H1 (cell line): Measurements from ENCODE around the gene SNX3. TPM values are rescaled to one million over a fixed set of nuclear protein-coding genes. Genes with fewer than 3 reads are reported as not detected.

ENCODE experiments used
- CTCF ChIA-PET: fragments of 300-600 bp; sonication (Branson Sonifier 250); formaldehyde crosslinking; loops from one replicate; lab custom pipeline; 2021; ENCODE audit not compliant: partially characterized antibody; lab: Charles Lee
- POLR2A ChIA-PET: fragments of 300-600 bp; sonication (Branson Sonifier 250); formaldehyde crosslinking; loops from one replicate; lab custom pipeline; 2021; ENCODE audit warnings: inconsistent platforms; ENCODE audit not compliant: partially characterized antibody; lab: Charles Lee
- DNase-seq, 2 experiments: peaks; one replicate each; pipeline versions ENCODE4 v3.0.0 to v3.0.0-alpha.2; 2010 to 2022; ENCODE audit warnings: low spot score in 2 of 2, low read depth in 1 of 2, mixed read lengths in 1 of 2
- FAIRE-seq: peaks from 2 replicates; lab custom pipeline; 2011; peaks lifted over from hg19 to GRCh38; lab: Jason Lieb, UNC
- H2AFZ ChIP-seq: 2 replicates; pipeline ENCODE4 v1.8.1; 2012; ENCODE audit warnings: low read length, inconsistent platforms
- H2AK5ac ChIP-seq: 2 replicates; pipeline ENCODE4 v1.6.1; 2013; ENCODE audit warnings: low read depth, low read length
- H2BK120ac ChIP-seq: replicated peaks from 2 replicates; pipeline ENCODE3; 2013; ENCODE audit warnings: low read depth, low read length, inconsistent platforms
- H2BK12ac ChIP-seq: 2 replicates; pipeline ENCODE4 v1.6.1; 2013; ENCODE audit warnings: low read depth, low read length
- H2BK15ac ChIP-seq: 2 replicates; pipeline ENCODE4 v1.6.1; 2013; ENCODE audit warnings: low read length
- H2BK20ac ChIP-seq: 2 replicates; pipeline ENCODE4 v1.6.1; 2013; ENCODE audit warnings: low read length
- H2BK5ac ChIP-seq: 2 replicates; pipeline ENCODE4 v1.6.1; 2013; ENCODE audit warnings: low read depth, low read length
- H3K14ac ChIP-seq: 2 replicates; pipeline ENCODE4 v1.6.1; 2013; ENCODE audit warnings: inconsistent platforms; ENCODE audit not compliant: insufficient read length
- H3K18ac ChIP-seq: 2 replicates; pipeline ENCODE4 v1.6.1; 2013; ENCODE audit warnings: low read length; ENCODE audit errors: extremely low read depth
- H3K23ac ChIP-seq: 2 replicates; pipeline ENCODE4 v1.6.1; 2013; ENCODE audit warnings: inconsistent platforms; ENCODE audit not compliant: insufficient read length
- H3K23me2 ChIP-seq: 2 replicates; pipeline ENCODE4 v1.6.1; 2013; ENCODE audit warnings: low read depth, low read length
- H3K27ac ChIP-seq: 2 replicates; pipeline ENCODE4 v1.6.1; 2011; ENCODE audit warnings: low read depth, low read length, inconsistent platforms
- H3K27me3 ChIP-seq, 4 experiments: replicated peaks in 1 of 4; 1 replicate in 1 of 4; 2 replicates in 3 of 4; pipeline versions ENCODE4 v1.6.1 to v1.8.1; 2011 to 2013; ENCODE audit warnings: low read length in 3 of 4, mild to moderate bottlenecking in 3 of 4, inconsistent platforms in 2 of 4, mixed read lengths in 2 of 4, moderate library complexity in 1 of 4; ENCODE audit not compliant: control insufficient read depth in 3 of 4, insufficient read depth in 3 of 4; ENCODE audit errors: extremely low read depth in 1 of 4
- H3K36me3 ChIP-seq, 4 experiments: 2 replicates each; pipeline versions ENCODE4 v1.6.1 to v1.8.1; 2011 to 2013; ENCODE audit warnings: mild to moderate bottlenecking in 4 of 4, low read length in 3 of 4, moderate library complexity in 2 of 4, control low read depth in 1 of 4, inconsistent platforms in 1 of 4; ENCODE audit not compliant: insufficient read depth in 4 of 4, control insufficient read depth in 2 of 4
- H3K4ac ChIP-seq: replicated peaks from 2 replicates; pipeline ENCODE3; 2013; ENCODE audit warnings: low read length, low read depth, mixed read lengths, inconsistent platforms; ENCODE audit not compliant: insufficient read length
- H3K4me1 ChIP-seq, 4 experiments: replicated peaks in 1 of 4; 1 replicate in 1 of 4; 2 replicates in 3 of 4; pipeline versions ENCODE4 v1.6.1 to v1.8.1; 2011 to 2013; ENCODE audit warnings: low read length in 3 of 4, inconsistent platforms in 2 of 4, mixed read lengths in 1 of 4; ENCODE audit not compliant: insufficient read depth in 4 of 4, control insufficient read depth in 3 of 4
- H3K4me2 ChIP-seq, 2 experiments: 2 replicates each; pipeline versions ENCODE4 v1.6.1 to v1.8.1; 2011 to 2013; ENCODE audit warnings: low read depth in 2 of 2, low read length in 2 of 2, control low read depth in 1 of 2, inconsistent platforms in 1 of 2, mild to moderate bottlenecking in 1 of 2; ENCODE audit not compliant: insufficient read depth in 1 of 2
- H3K4me3 ChIP-seq, 4 experiments: fragments of 200-600, 300-600 bp in 1 of 4; sonication (generic), shearing (Covaris generic), sonication (Bioruptor Twin) in 1 of 4; 2 replicates each; pipeline versions ENCODE4 v1.5.1 to v1.8.1; 2011 to 2016; ENCODE audit warnings: low read length in 4 of 4, low read depth in 3 of 4, control low read depth in 2 of 4, inconsistent platforms in 2 of 4, mild to moderate bottlenecking in 2 of 4, mixed read lengths in 1 of 4, moderate library complexity in 1 of 4; ENCODE audit not compliant: insufficient read depth in 2 of 4; ENCODE audit errors: extremely low read depth in 1 of 4
- H3K56ac ChIP-seq: replicated peaks from 2 replicates; pipeline ENCODE3; 2013; ENCODE audit warnings: low read depth, mild to moderate bottlenecking, mixed read lengths, low read length, inconsistent platforms; ENCODE audit not compliant: insufficient read length
- H3K79me1 ChIP-seq: 2 replicates; pipeline ENCODE4 v1.6.1; 2013; ENCODE audit warnings: low read depth, low read length, control low read depth
- H3K79me2 ChIP-seq, 2 experiments: 2 replicates each; pipeline versions ENCODE4 v1.6.1 to v1.8.1; 2012 to 2013; ENCODE audit warnings: low read length in 2 of 2, mild to moderate bottlenecking in 2 of 2, inconsistent platforms in 1 of 2; ENCODE audit not compliant: insufficient read depth in 2 of 2, control insufficient read depth in 1 of 2
- H3K9ac ChIP-seq, 4 experiments: replicated peaks in 1 of 4; 1 replicate in 1 of 4; 2 replicates in 3 of 4; pipeline versions ENCODE4 v1.6.1 to v1.8.1; 2011 to 2013; ENCODE audit warnings: low read depth in 3 of 4, low read length in 3 of 4, control low read depth in 2 of 4, mild to moderate bottlenecking in 2 of 4, moderate library complexity in 2 of 4, inconsistent platforms in 1 of 4; ENCODE audit errors: extremely low read depth in 1 of 4
- H3K9me3 ChIP-seq, 2 experiments: 2 replicates each; pipeline versions ENCODE4 v1.6.1 to v1.8.1; 2012 to 2013; ENCODE audit warnings: mild to moderate bottlenecking in 2 of 2, moderate library complexity in 2 of 2, control low read depth in 1 of 2, inconsistent platforms in 1 of 2, low read depth in 1 of 2, low read length in 1 of 2, mixed read lengths in 1 of 2; ENCODE audit not compliant: insufficient read depth in 2 of 2
- H4K20me1 ChIP-seq, 2 experiments: replicated peaks in 1 of 2; 2 replicates each; pipeline versions ENCODE3 to v1.8.1; 2011 to 2013; ENCODE audit warnings: inconsistent platforms in 2 of 2, low read length in 2 of 2, mild to moderate bottlenecking in 1 of 2; ENCODE audit not compliant: insufficient read depth in 2 of 2, control insufficient read depth in 1 of 2
- H4K5ac ChIP-seq: 2 replicates; pipeline ENCODE4 v1.6.1; 2013; ENCODE audit warnings: low read length, low read depth, mixed read lengths, inconsistent platforms; ENCODE audit not compliant: insufficient read length
- H4K8ac ChIP-seq: 2 replicates; pipeline ENCODE4 v1.8.0; 2013; ENCODE audit warnings: mild to moderate bottlenecking, moderate library complexity, low read length, inconsistent platforms; ENCODE audit not compliant: insufficient read depth; ENCODE audit errors: extremely low read depth
- H4K91ac ChIP-seq: replicated peaks from 2 replicates; pipeline ENCODE3; 2013; ENCODE audit warnings: low read length, mixed read lengths, inconsistent platforms; ENCODE audit not compliant: insufficient read length
- CEBPB ChIP-seq: IDR thresholded peaks from 2 replicates; pipeline ENCODE4 v1.6.1; 2012; ENCODE audit warnings: low read depth, low read length
- CHD1 ChIP-seq: IDR thresholded peaks from 2 replicates; pipeline ENCODE4 v1.6.1; 2012; ENCODE audit warnings: low read depth, low read length, improper control_type of control experiment
- CHD2 ChIP-seq: IDR thresholded peaks from 2 replicates; pipeline ENCODE4 v1.6.1; 2012; ENCODE audit warnings: low read length, improper control_type of control experiment
- CTBP2 ChIP-seq: IDR thresholded peaks from 2 replicates; pipeline ENCODE4 v1.7.0; 2011; ENCODE audit warnings: borderline replicate concordance, mild to moderate bottlenecking, moderate library complexity, mixed read lengths, low read length; ENCODE audit not compliant: insufficient read depth, insufficient read length
- EZH2 ChIP-seq: fragments of 200-600 bp; sonication (generic); IDR thresholded peaks from 2 replicates; pipeline ENCODE4 v1.7.1; 2012; ENCODE audit warnings: low read depth, mild to moderate bottlenecking, moderate library complexity, low read length, inconsistent platforms; ENCODE audit not compliant: severe bottlenecking
- GTF2F1 ChIP-seq: IDR thresholded peaks from 2 replicates; pipeline ENCODE4 v1.6.1; 2012; ENCODE audit warnings: low read depth, low read length, improper control_type of control experiment, borderline replicate concordance
- HDAC6 ChIP-seq: IDR thresholded peaks from one replicate; pipeline ENCODE4 v1.7.1; 2012; ENCODE audit warnings: low read depth, mild to moderate bottlenecking, inconsistent platforms, low read length, moderate library complexity
- JUND ChIP-seq: IDR thresholded peaks from 2 replicates; pipeline ENCODE4 v1.6.1; 2011; ENCODE audit warnings: mild to moderate bottlenecking, improper control_type of control experiment, low read length
- NANOG ChIP-seq: IDR thresholded peaks from 2 replicates; pipeline ENCODE4 v1.6.1; 2011; ENCODE audit warnings: low read length, low read depth, mild to moderate bottlenecking, inconsistent platforms; ENCODE audit not compliant: insufficient read depth, poor library complexity, severe bottlenecking
- WGBS, 2 experiments: shearing (Covaris generic) in 1 of 2; methylation state at CpG; one replicate each; pipeline versions ENCODE4 v1.1.6 to v1.1.7; 2013 to 2015; ENCODE audit warnings: low lambda C conversion rate in 2 of 2, mixed read lengths in 2 of 2, inconsistent platforms in 1 of 2, low coverage in 1 of 2, missing lambda C conversion rate in 1 of 2; ENCODE audit not compliant: insufficient replicate concordance in 2 of 2, insufficient coverage in 1 of 2, insufficient read length in 1 of 2; ENCODE audit errors: extremely low coverage in 1 of 2, missing lambda C conversion rate in 1 of 2; 5-methylcytosine and 5-hydroxymethylcytosine counted together
- polyA plus RNA-seq, 7 experiments: library from polyadenylated mRNA; depleted of rRNA in 3 of 7; stranded (reverse) in 5 of 7; unstranded in 2 of 7; fragments of >200 nt in 5 of 7; fragments of 200-250 nt in 2 of 7; gene quantifications; 1 replicate in 5 of 7; 2 replicates in 1 of 7; 4 replicates in 1 of 7; pipeline versions ENCODE4 v1.2.1 to v1.2.3, GENCODE V29; 2011 to 2013; ENCODE audit warnings: missing spikeins in 2 of 7, mixed read lengths in 2 of 7
- total RNA-seq: library from RNA; stranded (reverse); fragmentation: NEBNext Ultra II Directional; extraction: Animal tissue kit (Norgen Biotek cat#: 25700); gene quantifications from 2 replicates; pipeline ENCODE4 v1.2.1, GENCODE V29; 2021
- TF ChIP-seq, protein P1 (sequence below): IDR thresholded peaks from 2 replicates; pipeline ENCODE4 v1.6.1; 2011; ENCODE audit warnings: low read depth, mild to moderate bottlenecking, low read length; ENCODE audit not compliant: insufficient read depth
- TF ChIP-seq, protein P2 (sequence below), 3 experiments: IDR thresholded peaks; 1 replicate in 2 of 3; 2 replicates in 1 of 3; pipeline versions ENCODE4 v1.5.1 to v1.6.1; 2011; ENCODE audit warnings: low read length in 3 of 3, mild to moderate bottlenecking in 3 of 3, inconsistent platforms in 2 of 3, low read depth in 1 of 3, moderate library complexity in 1 of 3; ENCODE audit not compliant: insufficient read depth in 1 of 3; ENCODE audit errors: control extremely low read depth in 1 of 3

The SNX3 gene
- total and polyA plus RNA-seq, 2 of the 8 experiments (the other 6 are each of a cell fraction or from before 2014, with no cell fraction given): 72.5 to 150 TPM

DNA sequence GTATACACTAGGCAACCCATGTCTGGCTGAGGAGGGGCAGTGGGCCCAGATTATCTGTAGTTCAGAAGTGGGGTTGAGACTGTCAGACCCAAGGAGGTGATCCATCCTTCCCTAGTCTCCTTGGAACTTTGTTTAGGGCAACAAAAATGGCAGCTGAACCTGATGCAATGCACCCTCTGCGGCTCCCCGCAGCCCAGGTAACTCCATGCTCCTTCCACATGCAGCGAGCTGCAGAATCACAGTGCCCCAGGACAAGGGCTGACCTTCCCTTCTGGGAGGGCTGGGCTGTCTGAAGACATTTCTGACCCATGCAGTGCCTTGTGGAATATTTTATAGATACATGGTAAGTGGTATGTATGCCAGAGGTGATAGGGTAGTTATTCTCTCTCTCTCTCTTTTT lies 65.6 kb downstream of the SNX3 start:
- no peak overlapping the region for H3K9ac ChIP-seq
- H3K4ac ChIP-seq: no peak overlapping the region
- H2BK15ac ChIP-seq: no peak overlapping the region
- H3K79me2 ChIP-seq: no peaks in the 10 kb centered on the region
- no peak overlapping the region for H3K18ac ChIP-seq
- H2BK12ac ChIP-seq: no peak overlapping the region
- H3K56ac ChIP-seq: no peak overlapping the region
- H4K8ac ChIP-seq: no peak overlapping the region
- 90% methylated on average over 3 of the region's 3 CpGs; no CpG with 5 or more reads in 1 of the 2 experiments for WGBS, 2 experiments
- H2BK5ac ChIP-seq: no peak overlapping the region
- H3K23ac ChIP-seq: no peak overlapping the region
- CTCF ChIA-PET: interaction anchor here (0.6 to 0.9 kb wide), 4 partner anchors 19 to 130 kb away, joined by 3 to 5 read pairs (median 4); no protein-coding TSS in a partner anchor
- no peak overlapping the region for H2BK120ac ChIP-seq
- H3K79me1 ChIP-seq: no peaks in the 10 kb centered on the region
- POLR2A ChIA-PET: interaction anchor here (0.6 kb wide), 1 partner anchor 90 kb away, joined by 3 read pairs; no protein-coding TSS in a partner anchor
- no peak overlapping the region for H3K14ac ChIP-seq
- no peak overlapping the region for H2BK20ac ChIP-seq
- no peak overlapping the region for H3K27ac ChIP-seq
- H4K20me1 ChIP-seq: no peaks in the 10 kb centered on the region
- H3K27me3 ChIP-seq: no peaks in the 10 kb centered on the region
- no peaks in the 10 kb centered on the region for H3K4me1 ChIP-seq
- H3K4me3 ChIP-seq: no peak overlapping the region
- no peaks in the 10 kb centered on the region for H3K23me2 ChIP-seq
- H4K91ac ChIP-seq: no peak overlapping the region
- no peaks in the 10 kb centered on the region for H3K36me3 ChIP-seq
- no peaks in the 10 kb centered on the region for H3K9me3 ChIP-seq
- H3K4me2 ChIP-seq: no peak overlapping the region
- H2AFZ ChIP-seq: no peak overlapping the region
- no peak for DNase-seq
- H2AK5ac ChIP-seq: no peak overlapping the region
- no peak overlapping the region for H4K5ac ChIP-seq
- FAIRE-seq: no peak
- TF ChIP-seq CEBPB (no peak), CTBP2 (no peak), CHD1 (no peak), EZH2 (no peak), CHD2 (no peak), NANOG (no peak), HDAC6 (no peak), JUND (no peak), GTF2F1 (no peak)
- TF ChIP-seq, protein P1, sequence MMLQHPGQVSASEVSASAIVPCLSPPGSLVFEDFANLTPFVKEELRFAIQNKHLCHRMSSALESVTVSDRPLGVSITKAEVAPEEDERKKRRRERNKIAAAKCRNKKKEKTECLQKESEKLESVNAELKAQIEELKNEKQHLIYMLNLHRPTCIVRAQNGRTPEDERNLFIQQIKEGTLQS: no peak
- TF ChIP-seq, protein P2, sequence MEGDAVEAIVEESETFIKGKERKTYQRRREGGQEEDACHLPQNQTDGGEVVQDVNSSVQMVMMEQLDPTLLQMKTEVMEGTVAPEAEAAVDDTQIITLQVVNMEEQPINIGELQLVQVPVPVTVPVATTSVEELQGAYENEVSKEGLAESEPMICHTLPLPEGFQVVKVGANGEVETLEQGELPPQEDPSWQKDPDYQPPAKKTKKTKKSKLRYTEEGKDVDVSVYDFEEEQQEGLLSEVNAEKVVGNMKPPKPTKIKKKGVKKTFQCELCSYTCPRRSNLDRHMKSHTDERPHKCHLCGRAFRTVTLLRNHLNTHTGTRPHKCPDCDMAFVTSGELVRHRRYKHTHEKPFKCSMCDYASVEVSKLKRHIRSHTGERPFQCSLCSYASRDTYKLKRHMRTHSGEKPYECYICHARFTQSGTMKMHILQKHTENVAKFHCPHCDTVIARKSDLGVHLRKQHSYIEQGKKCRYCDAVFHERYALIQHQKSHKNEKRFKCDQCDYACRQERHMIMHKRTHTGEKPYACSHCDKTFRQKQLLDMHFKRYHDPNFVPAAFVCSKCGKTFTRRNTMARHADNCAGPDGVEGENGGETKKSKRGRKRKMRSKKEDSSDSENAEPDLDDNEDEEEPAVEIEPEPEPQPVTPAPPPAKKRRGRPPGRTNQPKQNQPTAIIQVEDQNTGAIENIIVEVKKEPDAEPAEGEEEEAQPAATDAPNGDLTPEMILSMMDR (IDR thresholded peaks at IDR 0.05; ENCODE audit: control extremely low read depth in 1 of 3, insufficient read depth in 1 of 3, low read depth in 1 of 3, low read length in 3 of 3): no peak
